KBM-7 (cell line): ENCODE measurements around the gene SHISA7.

ENCODE experiments used
- DNase-seq: peaks from one replicate; pipeline ENCODE4 v3.0.0-alpha.2; 2015
- in situ Hi-C: fragments of 300-500 bp; cut with MboI; formaldehyde crosslinking; loops from 2 replicates; pipeline ENCODE4 v1.14.3; 2020; ENCODE audit warnings: low sequenced_read_pairs, low pct_unique_long_range_greater_than_20kb, mixed read lengths

Gene SHISA7

GRCh38 chr19:55482967-55483705 is 40.0 kb upstream of the SHISA7 start:
- in situ Hi-C loops = no loop called here
- no peak for DNase-seq

- no peak for DNase-seq
Observed at GRCh38 chr19:55482156-55482961, 39.3 kb upstream of the SHISA7 start.

GRCh38 chr19:55481794-55482155 is 38.7 kb upstream of the SHISA7 start:
- no peak for DNase-seq
- in situ Hi-C loops = no loop called here

More at GRCh38 chr19:55482156-55482961, 39.3 kb upstream of the SHISA7 start:
- in situ Hi-C loops = no loop called here

- in situ Hi-C loops = no loop called here
- no peak for DNase-seq
Observed at GRCh38 chr19:55481148-55481793, 38.2 kb upstream of the SHISA7 start.

GRCh38 chr19:55479451-55480230 is 36.5 kb upstream of the SHISA7 start:
- in situ Hi-C loops = no loop called here
- no peak for DNase-seq

GRCh38 chr19:55479045-55479444 is 35.9 kb upstream of the SHISA7 start:
- no peak for DNase-seq
- in situ Hi-C loops = no loop called here

- in situ Hi-C loops = no loop called here
Observed at GRCh38 chr19:55478364-55478763, 35.3 kb upstream of the SHISA7 start.

GRCh38 chr19:55477905-55478304 is 34.8 kb upstream of the SHISA7 start:
- DNase-seq = no peak
- in situ Hi-C loops = no loop called here

More at GRCh38 chr19:55478364-55478763, 35.3 kb upstream of the SHISA7 start:
- DNase-seq = no peak

- DNase-seq = peak; percentile 96
Observed at GRCh38 chr19:55476100-55476775, 33.1 kb upstream of the SHISA7 start, which contains the start of gene ZNF628. ZNF628 (plus strand) TSS chr19:55476617; CDS start chr19:55479911, 3,294 bp downstream.

GRCh38 chr19:55474269-55475265 is 31.5 kb upstream of the SHISA7 start:
- in situ Hi-C loops = no loop called here
- DNase-seq = no peak

More at GRCh38 chr19:55476100-55476775, 33.1 kb upstream of the SHISA7 start, which contains the start of gene ZNF628:
- in situ Hi-C loops = no loop called here

GRCh38 chr19:55473225-55474012 is 30.3 kb upstream of the SHISA7 start:
- no peak for DNase-seq
- in situ Hi-C loops = no loop called here

GRCh38 chr19:55472463-55472862 is 29.4 kb upstream of the SHISA7 start:
- in situ Hi-C loops = no loop called here
- no peak for DNase-seq

GRCh38 chr19:55471266-55471665 is 28.2 kb upstream of the SHISA7 start:
- DNase-seq = no peak
- in situ Hi-C loops = no loop called here

GRCh38 chr19:55468054-55468393 is 24.9 kb upstream of the SHISA7 start:
- no peak for DNase-seq
- in situ Hi-C loops = no loop called here

- peak; percentile 45 for DNase-seq
Observed at GRCh38 chr19:55467236-55468053, 24.3 kb upstream of the SHISA7 start.

GRCh38 chr19:55466241-55466614 is 23.1 kb upstream of the SHISA7 start:
- no peak for DNase-seq
- in situ Hi-C loops = no loop called here

More at GRCh38 chr19:55467236-55468053, 24.3 kb upstream of the SHISA7 start:
- in situ Hi-C loops = no loop called here
